Activated CD8-positive, alpha-beta T cell treated with anti-CD3 and anti-CD28 coated beads, Interleukin-2, amount 10 ng/mL, durations not matched to agents 7 days and 5 days (primary cell): Measurements from ENCODE around the gene VANGL2. TPM values are rescaled to one million over a fixed set of nuclear protein-coding genes. Genes with fewer than 3 reads are reported as not detected.

Experiments used
- ATAC-seq: fragments of 150-1000 bp; cut with Tn5 transposase; one replicate; pipeline ENCODE4 v1.10.0; 2021; ENCODE audit warnings: moderate library complexity
- CTCF ChIA-PET: fragments of 350-600 bp; sonication (Branson Sonifier 250); formaldehyde crosslinking; loops from one replicate; lab custom pipeline; 2021; ENCODE audit warnings: antibody characterized with exemption; lab: Charles Lee
- POLR2A ChIA-PET: fragments of 350-600 bp; sonication (Branson Sonifier 250); formaldehyde crosslinking; loops from one replicate; lab custom pipeline; 2021; ENCODE audit warnings: antibody characterized with exemption; lab: Charles Lee
- DNase-seq: peaks from one replicate; pipeline ENCODE4 v3.0.0-alpha.2; 2020
- H3K27ac Mint-ChIP-seq: one replicate; pipeline ENCODE4 v1.8.0; 2021; ENCODE audit warnings: mild to moderate bottlenecking, mixed read lengths
- H3K27me3 Mint-ChIP-seq: one replicate; pipeline ENCODE4 v1.8.0; 2021; ENCODE audit warnings: low read depth, mixed read lengths
- H3K36me3 Mint-ChIP-seq: one replicate; pipeline ENCODE4 v1.8.0; 2021; ENCODE audit warnings: low read depth, mixed read lengths
- H3K4me1 Mint-ChIP-seq: one replicate; pipeline ENCODE4 v1.8.0; 2021; ENCODE audit warnings: low read depth, mixed read lengths
- H3K4me3 Mint-ChIP-seq: one replicate; pipeline ENCODE4 v1.8.0; 2021; ENCODE audit warnings: mild to moderate bottlenecking, mixed read lengths
- H3K9me3 Mint-ChIP-seq: one replicate; pipeline ENCODE4 v1.8.0; 2022; ENCODE audit warnings: mixed read lengths; ENCODE audit not compliant: insufficient read depth
- total RNA-seq, 2 experiments: library from RNA; stranded (reverse); gene quantifications; one replicate each; pipeline ENCODE4 v1.2.3, GENCODE V29; 2021

Gene VANGL2
- total RNA-seq, 2 experiments from 2014 or later, result not detected

GRCh38 chr1:160362168-160362957, 38.0 kb upstream of the VANGL2 start:
- peaks cover 18% of the 10 kb centered on the region for H3K36me3 Mint-ChIP-seq
- no peak for DNase-seq
- no peak for ATAC-seq
- no peaks in the 10 kb centered on the region for H3K9me3 Mint-ChIP-seq
- CTCF ChIA-PET, result interaction anchor here (1.2 to 1.9 kb wide), 2 partner anchors 11 to 14 kb away, joined by 3 to 9 read pairs; no protein-coding TSS in a partner anchor
- no peak overlapping the region for H3K27ac Mint-ChIP-seq
- no peak overlapping the region for H3K4me3 Mint-ChIP-seq
- H3K27me3 Mint-ChIP-seq, result no peaks in the 10 kb centered on the region
- POLR2A ChIA-PET, result no interaction called here
- no peaks in the 10 kb centered on the region for H3K4me1 Mint-ChIP-seq

GRCh38 chr1:160363010-160363409, 37.4 kb upstream of the VANGL2 start:
- Mint-ChIP-seq H3K36me3 (peaks cover 15% of the 10 kb centered on the region), H3K4me1 (peaks cover 6% of the 10 kb centered on the region), H3K9me3 (no peaks in the 10 kb centered on the region), H3K27ac (peak overlapping the region; percentile 27), H3K27me3 (no peaks in the 10 kb centered on the region), H3K4me3 (no peak overlapping the region)
- CTCF ChIA-PET, result interaction anchor here (1.2 to 1.9 kb wide), 2 partner anchors 12 to 13 kb away, joined by 3 to 9 read pairs; no protein-coding TSS in a partner anchor
- ATAC-seq, result no peak
- POLR2A ChIA-PET, result no interaction called here
- DNase-seq, result no peak

- no peaks in the 10 kb centered on the region for H3K9me3 Mint-ChIP-seq
- H3K27ac Mint-ChIP-seq, result peak overlapping the region; percentile 9
- peaks cover 8% of the 10 kb centered on the region for H3K36me3 Mint-ChIP-seq
- DNase-seq, result no peak
- POLR2A ChIA-PET, result no interaction called here
- H3K4me3 Mint-ChIP-seq, result no peak overlapping the region
- H3K4me1 Mint-ChIP-seq, result peaks cover 6% of the 10 kb centered on the region
- H3K27me3 Mint-ChIP-seq, result no peaks in the 10 kb centered on the region
- ATAC-seq, result no peak
- CTCF ChIA-PET, result no interaction called here
Measured at GRCh38 chr1:160363951-160364735, 36.2 kb upstream of the VANGL2 start.

GRCh38 chr1:160365325-160365724, 35.0 kb upstream of the VANGL2 start:
- no peak for ATAC-seq
- peaks cover 3% of the 10 kb centered on the region for H3K27me3 Mint-ChIP-seq
- DNase-seq, result no peak
- peaks cover 8% of the 10 kb centered on the region for H3K36me3 Mint-ChIP-seq
- no peaks in the 10 kb centered on the region for H3K9me3 Mint-ChIP-seq
- no peak overlapping the region for H3K4me3 Mint-ChIP-seq
- peaks cover 6% of the 10 kb centered on the region for H3K4me1 Mint-ChIP-seq
- ChIA-PET CTCF (no interaction called here), POLR2A (no interaction called here)
- no peak overlapping the region for H3K27ac Mint-ChIP-seq

GRCh38 chr1:160366731-160367515, 33.4 kb upstream of the VANGL2 start, which contains the start of gene NHLH1:
Gene NHLH1 (plus strand): TSS chr1:160367071. CDS start chr1:160370732, 3,661 bp downstream.
- DNase-seq, result no peak
- H3K27me3 Mint-ChIP-seq, result peaks cover 3% of the 10 kb centered on the region
- no peak within 1 kb of the TSS for H3K4me3 Mint-ChIP-seq
- ChIA-PET CTCF (interaction anchor here (2.3 to 2.8 kb wide), 2 partner anchors 10 to 76 kb away, joined by 7 to 20 read pairs; no protein-coding TSS in a partner anchor), POLR2A (interaction anchor here (0.6 kb wide), 2 partner anchors 105 to 218 kb away, joined by 3 read pairs; partner anchors contain the start of gene DCAF8)
- peaks cover 6% of the 10 kb centered on the region for H3K4me1 Mint-ChIP-seq
- H3K9me3 Mint-ChIP-seq, result no peaks in the 10 kb centered on the region
- peak within 1 kb of the TSS; percentile 25 for H3K27ac Mint-ChIP-seq
- H3K36me3 Mint-ChIP-seq, result no peaks in the 10 kb centered on the region
- ATAC-seq, result no peak

- peaks cover 6% of the 10 kb centered on the region for H3K4me1 Mint-ChIP-seq
- H3K36me3 Mint-ChIP-seq, result no peaks in the 10 kb centered on the region
- ChIA-PET CTCF (interaction anchor here (1.6 to 2.8 kb wide), 3 partner anchors 9 to 76 kb away, joined by 6 to 20 read pairs (median 7); no protein-coding TSS in a partner anchor), POLR2A (no interaction called here)
- H3K27me3 Mint-ChIP-seq, result peaks cover 3% of the 10 kb centered on the region
- no peak overlapping the region for H3K4me3 Mint-ChIP-seq
- H3K27ac Mint-ChIP-seq, result peak overlapping the region; percentile 25
- ATAC-seq (no peak), DNase-seq (no peak)
- no peaks in the 10 kb centered on the region for H3K9me3 Mint-ChIP-seq
Measured at GRCh38 chr1:160367516-160367900, 32.9 kb upstream of the VANGL2 start.

GRCh38 chr1:160367934-160368923, 32.1 kb upstream of the VANGL2 start:
- H3K27ac Mint-ChIP-seq, result peak overlapping the region; percentile 25
- POLR2A ChIA-PET, result no interaction called here
- ATAC-seq, result no peak

GRCh38 chr1:160369087-160369486, 31.3 kb upstream of the VANGL2 start:
- H3K27ac Mint-ChIP-seq, result no peak overlapping the region
- POLR2A ChIA-PET, result no interaction called here
- CTCF ChIA-PET, result interaction anchor here (1.2 to 2.3 kb wide), 4 partner anchors 14 to 117 kb away, joined by 4 to 7 read pairs (median 6); no protein-coding TSS in a partner anchor
- DNase-seq (no peak), ATAC-seq (no peak)
- peaks cover 6% of the 10 kb centered on the region for H3K4me1 Mint-ChIP-seq
- no peaks in the 10 kb centered on the region for H3K9me3 Mint-ChIP-seq
- H3K36me3 Mint-ChIP-seq, result no peaks in the 10 kb centered on the region
- H3K27me3 Mint-ChIP-seq, result peaks cover 3% of the 10 kb centered on the region
- H3K4me3 Mint-ChIP-seq, result no peak overlapping the region

More at GRCh38 chr1:160367934-160368923, 32.1 kb upstream of the VANGL2 start:
- CTCF ChIA-PET, result interaction anchor here (1.2 to 2.8 kb wide), 5 partner anchors 9 to 116 kb away, joined by 4 to 20 read pairs (median 6); no protein-coding TSS in a partner anchor
- no peak for DNase-seq
- Mint-ChIP-seq H3K36me3 (no peaks in the 10 kb centered on the region), H3K4me1 (peaks cover 6% of the 10 kb centered on the region), H3K4me3 (no peak overlapping the region), H3K9me3 (no peaks in the 10 kb centered on the region), H3K27me3 (peaks cover 3% of the 10 kb centered on the region)

GRCh38 chr1:160370561-160371345, 29.6 kb upstream of the VANGL2 start:
- H3K4me3 Mint-ChIP-seq, result no peak overlapping the region
- H3K27me3 Mint-ChIP-seq, result peaks cover 3% of the 10 kb centered on the region
- POLR2A ChIA-PET, result interaction anchor here (1.0 kb wide), 1 partner anchor 108 kb away, joined by 3 read pairs; the partner anchor contains the start of gene DCAF8
- peaks cover 10% of the 10 kb centered on the region for H3K4me1 Mint-ChIP-seq
- DNase-seq (no peak), ATAC-seq (no peak)
- no peak overlapping the region for H3K27ac Mint-ChIP-seq
- H3K36me3 Mint-ChIP-seq, result no peaks in the 10 kb centered on the region
- CTCF ChIA-PET, result no interaction called here
- H3K9me3 Mint-ChIP-seq, result no peaks in the 10 kb centered on the region

GRCh38 chr1:160371346-160371631, 29.1 kb upstream of the VANGL2 start:
- ATAC-seq (no peak), DNase-seq (no peak)
- Mint-ChIP-seq H3K4me3 (no peak overlapping the region), H3K9me3 (no peaks in the 10 kb centered on the region), H3K27me3 (peaks cover 3% of the 10 kb centered on the region), H3K4me1 (peaks cover 15% of the 10 kb centered on the region), H3K27ac (no peak overlapping the region), H3K36me3 (no peaks in the 10 kb centered on the region)
- CTCF ChIA-PET, result no interaction called here
- POLR2A ChIA-PET, result interaction anchor here (1.0 kb wide), 1 partner anchor 109 kb away, joined by 3 read pairs; the partner anchor contains the start of gene DCAF8
